K562 (cell line): Measurements from ENCODE around the gene ALOX12B. TPM values are rescaled to one million over a fixed set of nuclear protein-coding genes. Genes with fewer than 3 reads are reported as not detected.
A peak's percentile ranks its signal among the peaks of the same experiment; 100 is the strongest.

ENCODE experiments used
- ATAC-seq: fragments of 200-7000 bp; cut with Tn5 transposase; 3 replicates; pipeline ENCODE4 v1.9.1; 2020; ENCODE audit warnings: moderate library complexity
- BruUV-seq: library from RNA; stranded (reverse); fragments of 400-500 nt; replicated peaks from 2 replicates; lab custom pipeline; 2021; lab: Mats Ljungman, UMichigan
- CTCF ChIA-PET: fragments of 300-600 bp; formaldehyde crosslinking; extraction: SDS; loops from one replicate; lab custom pipeline; 2021; ENCODE audit warnings: low intra/inter-chr PET ratio; lab: Yijun Ruan, JAX
- POLR2A ChIA-PET: fragments of 300-600, 350-650 bp; sonication (Branson Sonifier 250); formaldehyde crosslinking; extraction: SDS; loops from one replicate; lab custom pipeline; 2021; ENCODE audit warnings: antibody characterized with exemption, inconsistent platforms; lab: Yijun Ruan, JAX
- DNase-seq, 4 experiments: peaks; one replicate each; pipeline versions ENCODE4 v3.0.0 to v3.0.0-alpha.2; 2011 to 2018; ENCODE audit warnings: low spot score in 3 of 4, mixed read lengths in 3 of 4; ENCODE audit errors: extremely low read depth in 1 of 4
- FAIRE-seq: peaks from 2 replicates; lab custom pipeline; 2011; peaks lifted over from hg19 to GRCh38; lab: Jason Lieb, UNC
- H2AFZ ChIP-seq: 2 replicates; pipeline ENCODE4 v1.6.0; 2011; ENCODE audit warnings: low read depth, low read length, control low read depth, inconsistent platforms
- H3K27ac ChIP-seq: fragments of 200-600 bp; 3 replicates; pipeline ENCODE4 v1.8.0; 2011; ENCODE audit warnings: low read depth, mild to moderate bottlenecking, control low read depth, inconsistent platforms, low read length, moderate library complexity, mixed read lengths; ENCODE audit errors: extremely low read depth
- H3K27me3 ChIP-seq, 2 experiments: fragments of 300-600 bp in 1 of 2; 2 replicates in 1 of 2; 3 replicates in 1 of 2; pipeline versions ENCODE4 v1.6.0 to v1.8.0; 2011; ENCODE audit warnings: inconsistent platforms in 2 of 2, low read length in 2 of 2, mild to moderate bottlenecking in 1 of 2, mixed read lengths in 1 of 2, moderate library complexity in 1 of 2; ENCODE audit not compliant: control insufficient read depth in 2 of 2, insufficient read depth in 2 of 2
- H3K36me3 ChIP-seq: fragments of 300-600 bp; 3 replicates; pipeline ENCODE4 v1.8.0; 2011; ENCODE audit warnings: mild to moderate bottlenecking, low read length, inconsistent platforms; ENCODE audit not compliant: control insufficient read depth, insufficient read depth
- H3K4me1 ChIP-seq, 2 experiments: fragments of 200-600 bp in 1 of 2; replicated peaks in 1 of 2; 2 replicates in 1 of 2; 3 replicates in 1 of 2; pipeline versions ENCODE4 v1.5.1 to v1.8.0; 2011; ENCODE audit warnings: inconsistent platforms in 2 of 2, low read length in 2 of 2, mild to moderate bottlenecking in 1 of 2, mixed read lengths in 1 of 2, moderate library complexity in 1 of 2; ENCODE audit not compliant: control insufficient read depth in 2 of 2, insufficient read depth in 2 of 2
- H3K4me2 ChIP-seq: 2 replicates; pipeline ENCODE4 v1.6.1; 2011; ENCODE audit warnings: low read length, control low read depth, inconsistent platforms, mixed read lengths; ENCODE audit not compliant: insufficient read depth
- H3K4me3 ChIP-seq: fragments of 200-600 bp; sonication (generic), shearing (Covaris generic); 2 replicates; pipeline ENCODE4 v1.5.1; 2016; ENCODE audit warnings: control low read depth, inconsistent platforms
- H3K79me2 ChIP-seq: fragments of 200-600 bp; 3 replicates; pipeline ENCODE4 v1.8.0; 2011; ENCODE audit warnings: low read length, inconsistent platforms; ENCODE audit not compliant: control insufficient read depth, insufficient read depth
- H3K9ac ChIP-seq, 2 experiments: 2 replicates each; pipeline versions ENCODE4 v1.6.0 to v1.6.1; 2011; ENCODE audit warnings: low read depth in 2 of 2, low read length in 2 of 2, control low read depth in 1 of 2, inconsistent platforms in 1 of 2, mild to moderate bottlenecking in 1 of 2, mixed read lengths in 1 of 2; ENCODE audit not compliant: insufficient read depth in 1 of 2
- H3K9me1 ChIP-seq: one replicate; pipeline ENCODE4 v1.6.0; 2011; ENCODE audit warnings: inconsistent platforms, mild to moderate bottlenecking, low read length, moderate library complexity; ENCODE audit not compliant: control insufficient read depth, insufficient read depth
- H3K9me3 ChIP-seq: replicated peaks from 2 replicates; pipeline ENCODE4 v1.5.1; 2011; ENCODE audit warnings: low read depth, low read length, inconsistent platforms; ENCODE audit not compliant: control insufficient read depth, insufficient read depth
- H4K20me1 ChIP-seq: replicated peaks from 2 replicates; pipeline ENCODE4 v1.6.1; 2011; ENCODE audit warnings: low read length, inconsistent platforms, mixed read lengths; ENCODE audit not compliant: control insufficient read depth, insufficient read depth
- ATF7 ChIP-seq: fragments of 450-650 bp; IDR thresholded peaks from 2 replicates; pipeline ENCODE4 v1.7.1; 2014; ENCODE audit warnings: mild to moderate bottlenecking, moderate library complexity
- CREB1 ChIP-seq, 2 experiments: sonication (generic) in 1 of 2; formaldehyde crosslinking in 1 of 2; IDR thresholded peaks; 2 replicates each; pipeline versions ENCODE4 v1.6.1 to v1.8.0; 2012 to 2022; ENCODE audit warnings: inconsistent platforms in 1 of 2, mild to moderate bottlenecking in 1 of 2, missing genetic modification reagents in 1 of 2, moderate library complexity in 1 of 2
- GTF2F1 ChIP-seq: IDR thresholded peaks from 2 replicates; pipeline ENCODE4 v1.6.1; 2011; ENCODE audit warnings: low read depth, low read length, improper control_type of control experiment
- MCM7 ChIP-seq, 2 experiments: fragments of 450-650 bp; IDR thresholded peaks; 2 replicates each; pipeline ENCODE4 v1.6.1; 2016 to 2018
- POLR2B ChIP-seq: fragments of 450-650 bp; IDR thresholded peaks from 2 replicates; pipeline ENCODE4 v1.6.1; 2018; ENCODE audit warnings: low read depth; ENCODE audit not compliant: partially characterized antibody
- PRMT5 ChIP-seq: sonication (generic); formaldehyde crosslinking; IDR thresholded peaks from 2 replicates; pipeline ENCODE4 v1.5.0; 2020; ENCODE audit warnings: missing genetic modification reagents
- SMARCA4 ChIP-seq: fragments of 450-650 bp; IDR thresholded peaks from 2 replicates; pipeline ENCODE4 v1.6.1; 2016
- SRSF7 ChIP-seq: fragments of 200-400 bp; formaldehyde crosslinking; optimal IDR thresholded peaks from 2 replicates; pipeline ENCODE3; 2017; ENCODE audit warnings: mild to moderate bottlenecking, low read depth, low read length
- TRIM24 ChIP-seq, 2 experiments: fragments of 450-650 bp; IDR thresholded peaks; 2 replicates each; pipeline ENCODE4 v1.6.1; 2016
- ZNF316 ChIP-seq: fragments of 450-650 bp; IDR thresholded peaks from 2 replicates; pipeline ENCODE4 v1.6.1; 2016
- ZNF408 ChIP-seq: fragments of 250-450 bp; sonication (Bioruptor Pico); IDR thresholded peaks from 2 replicates; pipeline ENCODE4 v1.4.0; 2020; ENCODE audit warnings: low read depth, mild to moderate bottlenecking, moderate library complexity
- WGBS: fragments of 100-300 bp; shearing (Covaris generic); methylation state at CpG from one replicate; pipeline ENCODE4 v1.1.6; 2016; ENCODE audit warnings: low coverage, mixed read lengths; ENCODE audit not compliant: insufficient coverage; ENCODE audit errors: missing lambda C conversion rate; 5-methylcytosine and 5-hydroxymethylcytosine counted together
- in situ Hi-C: fragments of 300-500 bp; cut with MboI; formaldehyde crosslinking; loops from 4 replicates; pipeline ENCODE4 v1.15.0; 2018; ENCODE audit warnings: inconsistent platforms, mixed read lengths
- intact Hi-C: fragments of 100-400 bp; cut with micrococcal nuclease; formaldehyde crosslinking; loops from 2 replicates; pipeline ENCODE4 v1.14.2; 2022
- polyA plus RNA-seq, 8 experiments: library from polyadenylated mRNA; depleted of rRNA in 4 of 8; stranded (reverse) in 5 of 8; unstranded in 3 of 8; fragments of >200 nt; fragmentation: Nextera tagmentation in 2 of 8; fragmentation: Illumina TruSeq in 1 of 8; extraction: Ambion mirVana in 2 of 8; extraction: Trizol in 1 of 8; gene quantifications; 2 replicates each; pipeline versions ENCODE4 v1.2.1 to v1.2.3, GENCODE V29; 2011 to 2014; ENCODE audit warnings: inconsistent platforms in 1 of 8, missing spikeins in 1 of 8
- total RNA-seq, 7 experiments: library from RNA; depleted of rRNA in 6 of 7; stranded (reverse); fragments of >200 nt in 6 of 7; fragmentation: Illumina TruSeq in 2 of 7; extraction: Trizol in 2 of 7; gene quantifications; 2 replicates each; pipeline versions ENCODE4 v1.2.1 to v1.2.3, GENCODE V29; 2011 to 2021; ENCODE audit warnings: low replicate concordance in 1 of 7
- TF ChIP-seq, protein P1 (sequence below), 2 experiments: IDR thresholded peaks; 2 replicates each; pipeline ENCODE4 v1.6.1; 2011; ENCODE audit warnings: borderline replicate concordance in 1 of 2, control low read depth in 1 of 2, low read depth in 1 of 2, low read length in 1 of 2, mild to moderate bottlenecking in 1 of 2, mixed read lengths in 1 of 2, moderate library complexity in 1 of 2; ENCODE audit not compliant: insufficient read depth in 1 of 2, insufficient read length in 1 of 2, poor library complexity in 1 of 2, severe bottlenecking in 1 of 2; ENCODE audit errors: extremely low read depth in 1 of 2
- TF ChIP-seq, protein P2 (sequence below): fragments of 250-450 bp; sonication (Bioruptor Pico); IDR thresholded peaks from 2 replicates; pipeline ENCODE4 v1.5.0; 2020; ENCODE audit warnings: mild to moderate bottlenecking
- TF ChIP-seq, protein P3 (sequence below): sonication (generic); formaldehyde crosslinking; IDR thresholded peaks from 2 replicates; pipeline ENCODE4 v1.9.0; 2022; ENCODE audit warnings: mild to moderate bottlenecking, missing genetic modification reagents
- TF ChIP-seq, protein P4 (sequence below): IDR thresholded peaks from 3 replicates; pipeline ENCODE4 v1.6.1; 2011; ENCODE audit warnings: borderline replicate concordance, mild to moderate bottlenecking, moderate library complexity; ENCODE audit not compliant: insufficient read length; ENCODE audit errors: extremely low read depth

Gene ALOX12B
- total and polyA plus RNA-seq, 9 of the 15 experiments (the other 6 are each of a cell fraction or from before 2014, with no cell fraction given) = not detected

DNA sequence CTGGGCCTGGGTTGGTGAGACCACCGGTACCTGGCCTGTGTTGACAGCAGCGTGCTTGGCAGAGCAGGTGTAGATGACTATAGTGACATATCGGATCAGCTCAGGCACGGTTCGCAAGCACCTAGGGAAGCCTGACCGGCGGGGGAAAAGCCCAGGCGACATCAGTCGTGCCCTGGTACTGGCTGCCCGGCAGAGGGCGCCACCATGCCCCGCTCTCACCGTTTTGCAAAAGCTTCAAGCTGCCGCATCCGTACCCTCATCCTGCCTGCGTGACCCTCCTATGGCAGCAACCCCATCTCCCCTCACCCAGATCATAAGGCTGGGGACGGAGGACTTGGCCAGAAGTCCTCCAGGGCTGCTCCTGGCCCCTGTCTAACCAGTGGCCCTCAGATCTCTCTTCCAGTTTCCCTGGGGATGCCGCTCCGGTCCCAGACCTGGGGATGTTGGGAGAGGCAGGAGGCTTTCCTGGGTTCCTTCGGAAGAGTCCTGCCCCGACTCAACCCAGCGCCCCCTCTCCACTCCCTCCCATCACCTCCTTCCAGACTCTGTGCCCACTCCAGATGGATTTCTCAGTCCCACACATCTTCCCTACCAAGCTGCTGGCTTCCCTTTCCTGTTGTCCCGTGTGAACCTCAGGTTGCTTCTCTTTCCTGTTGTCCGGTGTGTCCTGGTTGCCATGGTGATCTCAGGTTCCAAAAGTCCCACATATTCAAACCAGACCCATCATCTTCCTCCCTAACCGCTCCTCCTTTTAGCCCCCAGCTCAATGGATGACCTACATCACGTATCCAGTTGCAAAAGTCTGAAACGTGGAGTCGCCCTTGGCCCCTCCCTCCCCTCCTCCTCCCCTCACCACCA, 13.7 kb downstream of the ALOX12B start:
- Histone ChIP-seq H3K27ac (no peak overlapping the region), H2AFZ (no peak overlapping the region), H3K9me3 (no peaks in the 10 kb centered on the region), H3K4me3 (no peak overlapping the region), H4K20me1 (no peaks in the 10 kb centered on the region), H3K9me1 (no peaks in the 10 kb centered on the region), H3K9ac (peak overlapping the region in 1 of 2 experiments; percentile 88; a peak in 2 of 4 replicates), H3K79me2 (no peaks in the 10 kb centered on the region), H3K36me3 (no peaks in the 10 kb centered on the region), H3K4me1 (peaks cover 5 to 22% of the 10 kb centered on the region in 2 experiments; a peak in 3 of 5 replicates), H3K4me2 (peak overlapping the region; percentile 62; the same call in 1 of the 2 replicates), H3K27me3 (peaks cover 0 to 25% of the 10 kb centered on the region in 2 experiments; a peak in 3 of 5 replicates)
- BruUV-seq = no TSS peak
- DNase-seq (peak; percentile 68 to 76 (median 70)), ATAC-seq (peak; percentile 92), FAIRE-seq (peak; percentile 54)
- ChIA-PET POLR2A (interaction anchor here (0.6 to 2.1 kb wide), 5 partner anchors 9 to 188 kb away, joined by 3 to 9 read pairs (median 3); partner anchors contain the start of gene CTC1), CTCF (no interaction called here)
- 1% methylated on average over 17 of the region's 28 CpGs for WGBS
- intact Hi-C loops (loop anchor here (5.0 kb wide), 1 partner anchor 38 kb away; no protein-coding TSS in a partner anchor), in situ Hi-C loops (loop anchor here (25.0 kb wide), 2 partner anchors 713 to 913 kb away; partner anchors contain the start of gene MFSD6L)
- TF ChIP-seq GTF2F1 = no peak
- TF ChIP-seq ZNF316 = no peak
- no peak for TF ChIP-seq TRIM24 (IDR thresholded peaks at IDR 0.05)
- no peak for TF ChIP-seq ZNF408 (CRISPR knock-in tag)
- TF ChIP-seq, protein P1, sequence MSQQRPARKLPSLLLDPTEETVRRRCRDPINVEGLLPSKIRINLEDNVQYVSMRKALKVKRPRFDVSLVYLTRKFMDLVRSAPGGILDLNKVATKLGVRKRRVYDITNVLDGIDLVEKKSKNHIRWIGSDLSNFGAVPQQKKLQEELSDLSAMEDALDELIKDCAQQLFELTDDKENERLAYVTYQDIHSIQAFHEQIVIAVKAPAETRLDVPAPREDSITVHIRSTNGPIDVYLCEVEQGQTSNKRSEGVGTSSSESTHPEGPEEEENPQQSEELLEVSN (IDR thresholded peaks at IDR 0.05; ENCODE audit: borderline replicate concordance in 1 of 2, extremely low read depth in 1 of 2, insufficient read depth in 1 of 2, insufficient read length in 1 of 2, low read depth in 1 of 2, low read length in 1 of 2, poor library complexity in 1 of 2, severe bottlenecking in 1 of 2) = peak in 1 of 2 experiments; percentile 10
- TF ChIP-seq, protein P2, sequence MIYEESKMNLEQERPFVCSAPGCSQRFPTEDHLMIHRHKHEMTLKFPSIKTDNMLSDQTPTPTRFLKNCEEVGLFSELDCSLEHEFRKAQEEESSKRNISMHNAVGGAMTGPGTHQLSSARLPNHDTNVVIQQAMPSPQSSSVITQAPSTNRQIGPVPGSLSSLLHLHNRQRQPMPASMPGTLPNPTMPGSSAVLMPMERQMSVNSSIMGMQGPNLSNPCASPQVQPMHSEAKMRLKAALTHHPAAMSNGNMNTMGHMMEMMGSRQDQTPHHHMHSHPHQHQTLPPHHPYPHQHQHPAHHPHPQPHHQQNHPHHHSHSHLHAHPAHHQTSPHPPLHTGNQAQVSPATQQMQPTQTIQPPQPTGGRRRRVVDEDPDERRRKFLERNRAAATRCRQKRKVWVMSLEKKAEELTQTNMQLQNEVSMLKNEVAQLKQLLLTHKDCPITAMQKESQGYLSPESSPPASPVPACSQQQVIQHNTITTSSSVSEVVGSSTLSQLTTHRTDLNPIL (CRISPR knock-in tag) = no peak
- TF ChIP-seq POLR2B = no peak
- no peak for TF ChIP-seq SRSF7
- no peak for TF ChIP-seq CREB1 (IDR thresholded peaks at IDR 0.05)
- TF ChIP-seq CREB1 (CRISPR knock-in tag; IDR thresholded peaks at IDR 0.05) = 0 out of 2 replicates have a peak, but pooled peaks have one; percentile 28
- no peak for TF ChIP-seq SMARCA4
- TF ChIP-seq, protein P3, sequence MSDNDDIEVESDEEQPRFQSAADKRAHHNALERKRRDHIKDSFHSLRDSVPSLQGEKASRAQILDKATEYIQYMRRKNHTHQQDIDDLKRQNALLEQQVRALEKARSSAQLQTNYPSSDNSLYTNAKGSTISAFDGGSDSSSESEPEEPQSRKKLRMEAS (CRISPR knock-in tag) = no peak
- TF ChIP-seq, protein P4, sequence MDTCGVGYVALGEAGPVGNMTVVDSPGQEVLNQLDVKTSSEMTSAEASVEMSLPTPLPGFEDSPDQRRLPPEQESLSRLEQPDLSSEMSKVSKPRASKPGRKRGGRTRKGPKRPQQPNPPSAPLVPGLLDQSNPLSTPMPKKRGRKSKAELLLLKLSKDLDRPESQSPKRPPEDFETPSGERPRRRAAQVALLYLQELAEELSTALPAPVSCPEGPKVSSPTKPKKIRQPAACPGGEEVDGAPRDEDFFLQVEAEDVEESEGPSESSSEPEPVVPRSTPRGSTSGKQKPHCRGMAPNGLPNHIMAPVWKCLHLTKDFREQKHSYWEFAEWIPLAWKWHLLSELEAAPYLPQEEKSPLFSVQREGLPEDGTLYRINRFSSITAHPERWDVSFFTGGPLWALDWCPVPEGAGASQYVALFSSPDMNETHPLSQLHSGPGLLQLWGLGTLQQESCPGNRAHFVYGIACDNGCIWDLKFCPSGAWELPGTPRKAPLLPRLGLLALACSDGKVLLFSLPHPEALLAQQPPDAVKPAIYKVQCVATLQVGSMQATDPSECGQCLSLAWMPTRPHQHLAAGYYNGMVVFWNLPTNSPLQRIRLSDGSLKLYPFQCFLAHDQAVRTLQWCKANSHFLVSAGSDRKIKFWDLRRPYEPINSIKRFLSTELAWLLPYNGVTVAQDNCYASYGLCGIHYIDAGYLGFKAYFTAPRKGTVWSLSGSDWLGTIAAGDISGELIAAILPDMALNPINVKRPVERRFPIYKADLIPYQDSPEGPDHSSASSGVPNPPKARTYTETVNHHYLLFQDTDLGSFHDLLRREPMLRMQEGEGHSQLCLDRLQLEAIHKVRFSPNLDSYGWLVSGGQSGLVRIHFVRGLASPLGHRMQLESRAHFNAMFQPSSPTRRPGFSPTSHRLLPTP = no peak
- no peak for TF ChIP-seq ATF7
- no peak for TF ChIP-seq MCM7 (IDR thresholded peaks at IDR 0.05)
- no peak for TF ChIP-seq PRMT5 (CRISPR knock-in tag)
